Rectal smooth muscle tissue (tissue), 1 donor: ENCODE measurements around the gene SOCS1.
"Not testable (repeated sequence)": the region's sequence is repeated elsewhere in the genome, so short reads cannot be mapped to it uniquely, and the experiment has no call there.

ENCODE experiments used
- H3K27ac ChIP-seq: one replicate; pipeline ENCODE4 v1.7.0; 2013; ENCODE audit warnings: low read depth, low read length, inconsistent platforms
- H3K27me3 ChIP-seq: one replicate; pipeline ENCODE4 v1.7.0; 2013; ENCODE audit warnings: low read length; ENCODE audit not compliant: control insufficient read depth, insufficient read depth
- H3K36me3 ChIP-seq: one replicate; pipeline ENCODE4 v1.7.0; 2013; ENCODE audit warnings: low read length; ENCODE audit not compliant: control insufficient read depth, insufficient read depth
- H3K4me1 ChIP-seq: one replicate; pipeline ENCODE4 v1.7.0; 2013; ENCODE audit warnings: low read length; ENCODE audit not compliant: control insufficient read depth, insufficient read depth
- H3K4me3 ChIP-seq: one replicate; pipeline ENCODE4 v1.7.0; 2013; ENCODE audit warnings: low read length
- H3K9ac ChIP-seq: one replicate; pipeline ENCODE4 v1.7.0; 2013; ENCODE audit warnings: low read length

SOCS1 gene

DNA sequence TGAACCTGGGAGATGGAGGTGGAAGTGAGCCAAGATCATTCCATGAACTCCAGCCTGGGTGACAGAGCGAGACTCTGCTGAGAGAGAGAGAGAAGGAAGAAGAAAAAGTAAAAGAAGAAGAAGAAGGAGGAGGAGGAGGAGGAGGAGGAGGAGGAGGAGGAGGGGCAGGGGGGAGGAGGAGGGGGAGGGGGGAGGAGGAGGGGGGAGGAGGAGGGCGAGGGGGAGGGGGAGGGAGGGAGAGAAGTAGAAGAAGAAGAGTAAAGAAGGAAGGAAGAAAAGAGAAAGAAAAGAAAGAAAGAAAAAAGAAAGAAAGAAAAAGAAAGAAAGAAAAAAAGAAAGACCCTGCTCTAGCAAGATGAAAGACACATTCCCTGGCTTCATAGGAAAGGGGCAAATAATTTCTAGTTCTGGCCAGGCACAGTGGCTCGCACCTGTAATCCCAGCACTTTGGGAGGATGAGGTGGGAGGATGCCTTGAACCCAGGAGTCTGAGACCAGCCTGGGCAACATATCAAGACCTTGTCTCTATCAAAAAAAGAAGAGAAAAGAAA lies 23.6 kb downstream of the SOCS1 start:
- Histone ChIP-seq H3K4me3 (no peak overlapping the region), H3K27ac (no peak overlapping the region), H3K36me3 (no peaks in the 10 kb centered on the region), H3K4me1 (no peaks in the 10 kb centered on the region), H3K27me3 (no peaks in the 10 kb centered on the region), H3K9ac (no peak overlapping the region)

DNA sequence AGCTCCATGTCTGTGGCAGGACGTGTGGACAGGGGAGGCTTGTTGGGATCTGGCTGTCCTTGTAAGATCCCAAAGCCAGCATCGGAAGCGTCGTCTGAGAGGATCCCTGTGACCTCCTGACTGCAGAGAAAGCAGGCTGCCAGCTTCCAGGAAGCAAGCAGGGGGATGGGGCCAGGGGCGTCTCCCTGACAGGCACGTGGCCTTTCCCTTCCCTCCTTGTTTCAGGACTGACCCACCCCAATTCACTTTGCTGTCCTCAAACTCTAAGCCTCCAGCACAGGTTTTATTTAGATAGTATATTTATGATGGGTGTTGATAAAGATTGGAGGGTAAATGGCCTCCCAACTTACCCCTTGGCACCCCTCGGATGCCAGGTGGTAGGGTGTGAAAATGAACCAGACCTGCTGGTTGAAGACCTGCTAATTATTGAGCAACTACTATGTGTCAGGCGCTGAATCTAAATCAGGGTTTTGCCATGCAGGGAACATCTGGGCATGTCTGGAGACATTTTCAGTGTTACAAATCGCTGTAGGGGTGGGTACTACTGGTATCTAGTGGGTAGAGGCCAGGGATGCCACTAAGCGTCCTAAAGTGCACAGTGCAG lies 24.5 kb downstream of the SOCS1 start:
- H3K9ac ChIP-seq, result no peak overlapping the region
- H3K4me3 ChIP-seq, result no peak overlapping the region
- no peaks in the 10 kb centered on the region for H3K27me3 ChIP-seq
- no peaks in the 10 kb centered on the region for H3K4me1 ChIP-seq
- no peak overlapping the region for H3K27ac ChIP-seq
- H3K36me3 ChIP-seq, result no peaks in the 10 kb centered on the region

- Histone ChIP-seq H3K36me3 (no peaks in the 10 kb centered on the region), H3K9ac (no peak overlapping the region), H3K4me3 (no peak overlapping the region), H3K27me3 (no peaks in the 10 kb centered on the region), H3K4me1 (peaks cover 2% of the 10 kb centered on the region), H3K27ac (no peak overlapping the region)
These were observed 26.1 kb downstream of the SOCS1 start for GRCh38 chr16:11229906-11230305.

DNA sequence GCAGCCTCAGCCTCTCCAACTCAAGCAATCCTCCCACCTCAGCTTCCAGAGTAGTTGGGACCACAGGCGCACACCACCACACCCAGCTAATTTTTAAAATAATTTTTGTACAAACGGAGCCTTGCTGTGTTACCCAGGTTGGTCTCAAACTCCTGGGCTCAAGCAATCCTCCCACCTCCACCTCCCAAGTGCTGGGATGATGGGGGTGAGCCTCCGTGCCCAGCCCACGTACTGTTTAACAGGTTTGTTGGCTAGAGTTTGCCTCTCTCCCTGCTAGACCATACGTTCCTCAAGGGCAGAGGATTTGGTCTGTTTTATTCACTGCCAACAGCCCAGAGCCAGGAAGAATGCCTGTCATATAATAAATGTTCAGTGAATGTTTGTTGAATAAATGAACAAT lies 26.6 kb downstream of the SOCS1 start:
- H3K4me1 ChIP-seq, result peaks cover 2% of the 10 kb centered on the region
- no peak overlapping the region for H3K27ac ChIP-seq
- H3K27me3 ChIP-seq, result no peaks in the 10 kb centered on the region
- no peaks in the 10 kb centered on the region for H3K36me3 ChIP-seq
- no peak overlapping the region for H3K9ac ChIP-seq
- no peak overlapping the region for H3K4me3 ChIP-seq

DNA sequence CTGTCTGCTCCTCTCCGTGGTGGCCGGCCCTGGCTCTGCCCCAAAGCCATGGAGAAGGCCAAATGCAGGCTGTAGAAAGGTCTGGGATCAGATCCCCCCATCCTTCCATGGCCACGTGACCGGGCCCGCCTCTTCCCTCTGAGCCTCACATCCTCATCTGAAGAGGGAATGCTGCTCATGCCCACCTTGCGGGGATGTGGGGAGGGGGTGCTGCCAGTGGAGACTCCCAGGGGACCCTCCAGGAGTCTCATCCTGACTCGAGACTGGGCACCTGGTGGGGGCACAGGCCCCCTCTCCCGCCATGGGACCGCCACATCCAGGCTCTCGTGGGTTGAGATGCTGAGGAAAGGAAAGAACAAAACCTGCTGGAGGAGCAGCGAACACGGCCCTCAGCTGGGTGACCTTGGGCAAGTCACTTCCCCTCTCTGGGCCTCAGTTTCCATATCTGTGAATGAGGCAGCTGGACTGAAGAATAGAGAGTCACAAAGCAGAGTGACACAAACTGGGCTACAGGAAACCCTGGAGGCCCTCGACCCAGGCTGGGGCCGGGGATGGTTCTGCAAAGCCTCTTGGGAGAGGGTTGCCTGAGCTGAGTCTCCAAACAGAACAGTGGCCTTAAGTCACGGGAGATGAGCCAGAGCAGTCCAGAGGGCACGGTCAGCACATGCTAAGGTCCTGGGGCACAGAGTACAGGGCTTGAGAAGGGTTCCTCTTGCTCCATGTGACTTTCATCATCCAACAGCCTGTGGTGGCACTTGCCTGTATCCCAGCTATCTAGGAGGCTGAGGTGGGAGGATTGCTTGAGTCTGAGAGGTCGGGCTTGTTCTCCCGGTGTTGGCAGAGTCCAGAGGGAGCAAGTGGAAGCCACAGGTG lies 30.1 kb downstream of the SOCS1 start:
- no peak overlapping the region for H3K27ac ChIP-seq
- H3K36me3 ChIP-seq, result no peaks in the 10 kb centered on the region
- H3K4me1 ChIP-seq, result peaks cover 2% of the 10 kb centered on the region
- H3K4me3 ChIP-seq, result peak overlapping the region; percentile 45
- H3K27me3 ChIP-seq, result no peaks in the 10 kb centered on the region
- no peak overlapping the region for H3K9ac ChIP-seq

DNA sequence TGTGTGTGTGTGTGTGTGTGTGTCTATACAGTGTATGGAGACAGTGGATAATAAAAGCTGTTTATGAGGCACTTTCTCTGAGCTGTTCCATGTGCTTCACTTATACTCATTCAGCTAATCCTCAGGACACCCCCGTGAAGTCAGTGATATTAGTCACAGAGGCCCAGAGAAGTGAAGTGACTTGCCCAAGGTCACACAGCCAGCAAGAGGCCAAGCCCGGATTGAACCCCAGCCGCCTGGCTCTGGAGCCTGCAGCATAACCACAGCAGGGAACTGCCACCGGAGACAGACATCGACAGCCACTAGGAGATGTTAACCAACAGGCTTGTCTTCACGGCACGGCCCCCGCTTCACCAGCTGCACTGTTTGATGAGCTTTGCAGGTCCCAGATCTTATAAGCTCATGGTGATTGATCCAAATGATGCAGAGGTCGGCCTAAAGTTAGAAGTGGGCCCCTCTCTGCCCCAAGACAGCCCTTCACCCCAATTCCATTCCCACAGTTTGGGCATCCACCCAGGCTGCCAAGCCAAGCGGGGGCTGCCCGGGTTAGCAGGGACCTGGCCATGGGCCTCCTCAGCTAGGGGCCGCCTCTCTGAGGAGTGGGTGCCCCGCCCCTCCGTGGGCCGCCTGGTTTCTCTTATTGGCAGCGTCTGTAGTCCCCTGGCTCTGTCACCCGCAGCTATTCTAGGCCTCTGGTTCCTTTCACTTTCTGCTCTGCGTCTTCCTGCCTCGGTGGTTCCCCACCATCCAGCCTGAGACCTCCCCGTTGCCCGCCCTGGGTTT lies 30.9 kb downstream of the SOCS1 start:
- Histone ChIP-seq H3K4me3 (peak overlapping the region; percentile 45), H3K27me3 (no peaks in the 10 kb centered on the region), H3K4me1 (peaks cover 2% of the 10 kb centered on the region), H3K36me3 (no peaks in the 10 kb centered on the region), H3K27ac (no peak overlapping the region), H3K9ac (no peak overlapping the region)

GRCh38 chr16:11224096-11224893 lies 31.7 kb downstream of the SOCS1 start:
- Histone ChIP-seq H3K27ac (no peak overlapping the region), H3K36me3 (no peaks in the 10 kb centered on the region), H3K27me3 (no peaks in the 10 kb centered on the region), H3K4me3 (no peak overlapping the region), H3K4me1 (peaks cover 2% of the 10 kb centered on the region), H3K9ac (no peak overlapping the region)

DNA sequence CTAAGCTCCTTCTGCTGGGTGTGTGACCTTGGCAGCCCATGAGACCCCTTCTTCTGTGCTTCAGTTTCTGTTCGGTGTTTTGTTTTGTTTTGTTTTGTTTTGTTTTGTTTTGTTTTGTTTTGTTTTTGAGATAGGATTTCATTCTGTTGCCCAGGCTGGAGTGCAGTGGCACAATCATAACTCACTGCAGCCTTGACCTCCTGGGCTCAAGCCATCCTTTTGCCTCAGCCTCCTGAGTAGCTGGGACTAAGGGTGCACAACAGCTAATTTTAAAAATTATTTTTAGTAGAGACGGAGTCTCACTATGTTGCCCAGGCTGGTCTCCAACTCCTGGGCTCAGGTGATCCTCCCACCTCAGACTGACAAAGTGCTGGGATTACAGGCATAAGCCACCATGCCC lies 35.5 kb downstream of the SOCS1 start:
- not testable (repeated sequence) for H3K27me3 ChIP-seq, H3K27ac ChIP-seq, H3K36me3 ChIP-seq, H3K4me3 ChIP-seq, H3K4me1 ChIP-seq, H3K9ac ChIP-seq

DNA sequence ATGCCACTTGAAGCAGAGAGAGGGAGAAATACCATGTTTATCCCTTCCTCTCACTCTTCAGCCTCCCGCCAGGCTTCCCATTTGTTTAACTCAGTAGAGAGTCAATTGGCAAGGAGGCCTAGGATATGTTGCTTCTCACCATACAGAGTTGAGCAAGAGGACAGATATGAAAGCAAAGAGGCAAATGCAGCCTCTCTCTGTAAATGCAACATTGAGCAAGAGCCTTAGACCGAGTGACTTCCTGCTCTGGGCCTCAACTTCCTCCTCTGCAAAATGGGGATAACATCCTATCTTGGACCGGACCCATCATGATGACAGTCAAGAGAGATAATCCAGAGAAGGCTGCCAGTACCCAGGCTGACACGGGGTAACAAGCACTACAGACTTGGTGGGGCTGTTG lies 36.8 kb downstream of the SOCS1 start:
- H3K36me3 ChIP-seq, result no peaks in the 10 kb centered on the region
- no peaks in the 10 kb centered on the region for H3K4me1 ChIP-seq
- H3K27me3 ChIP-seq, result no peaks in the 10 kb centered on the region
- H3K4me3 ChIP-seq, result no peak overlapping the region
- no peak overlapping the region for H3K9ac ChIP-seq
- H3K27ac ChIP-seq, result no peak overlapping the region

GRCh38 chr16:11218604-11218962 lies 37.4 kb downstream of the SOCS1 start:
- Histone ChIP-seq H3K27ac (no peak overlapping the region), H3K4me1 (no peaks in the 10 kb centered on the region), H3K4me3 (no peak overlapping the region), H3K9ac (no peak overlapping the region), H3K36me3 (no peaks in the 10 kb centered on the region), H3K27me3 (no peaks in the 10 kb centered on the region)

DNA sequence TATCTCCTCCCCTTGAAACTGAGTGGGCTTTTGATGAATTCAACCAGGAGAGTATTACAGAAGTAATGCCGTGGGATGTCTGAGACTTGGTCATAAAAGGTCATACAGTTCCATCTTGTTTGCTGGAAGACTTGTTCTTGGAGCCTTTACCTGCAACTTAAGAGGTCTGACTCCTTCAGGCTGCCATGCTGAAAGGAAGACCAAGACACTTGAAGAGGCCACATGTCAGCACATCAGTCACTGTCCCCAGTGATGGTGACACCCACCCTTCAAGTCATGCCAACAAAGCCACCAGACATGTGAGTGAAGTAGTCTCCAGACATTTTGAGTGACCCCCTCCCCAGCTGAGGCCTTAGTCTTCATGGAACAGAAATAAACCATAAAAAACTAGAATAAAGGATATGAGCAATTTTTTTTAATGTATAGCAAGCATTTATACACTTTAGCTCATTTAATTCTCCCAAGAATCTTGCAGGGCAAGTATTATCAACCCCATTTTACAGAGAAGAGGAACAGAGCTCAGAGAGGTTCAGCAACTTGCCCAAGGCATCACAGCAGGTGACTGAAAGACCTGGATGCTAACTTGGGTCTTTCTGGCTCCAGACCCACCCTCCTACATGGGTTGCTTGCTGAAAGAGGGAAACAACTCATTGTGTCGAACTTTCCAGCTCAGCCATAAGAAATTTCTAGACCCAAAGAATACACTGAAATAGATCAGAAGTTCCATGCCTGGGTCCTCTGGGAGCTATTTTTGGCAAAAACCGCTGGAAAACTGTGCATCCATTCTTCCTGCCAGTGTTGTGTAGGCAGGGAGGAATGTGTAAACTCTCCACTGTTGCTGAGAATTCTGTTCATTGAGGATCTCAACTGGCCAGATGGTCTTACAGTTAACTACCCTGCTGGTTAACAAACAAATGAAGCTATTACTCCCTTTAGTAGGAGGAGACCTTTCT lies 38.1 kb downstream of the SOCS1 start:
- no peak overlapping the region for H3K9ac ChIP-seq
- H3K4me3 ChIP-seq, result no peak overlapping the region
- H3K27ac ChIP-seq, result no peak overlapping the region
- no peaks in the 10 kb centered on the region for H3K4me1 ChIP-seq
- H3K36me3 ChIP-seq, result no peaks in the 10 kb centered on the region
- no peaks in the 10 kb centered on the region for H3K27me3 ChIP-seq
